Measurements from ENCODE around the gene TFAP2C.

The TFAP2C gene

DNA sequence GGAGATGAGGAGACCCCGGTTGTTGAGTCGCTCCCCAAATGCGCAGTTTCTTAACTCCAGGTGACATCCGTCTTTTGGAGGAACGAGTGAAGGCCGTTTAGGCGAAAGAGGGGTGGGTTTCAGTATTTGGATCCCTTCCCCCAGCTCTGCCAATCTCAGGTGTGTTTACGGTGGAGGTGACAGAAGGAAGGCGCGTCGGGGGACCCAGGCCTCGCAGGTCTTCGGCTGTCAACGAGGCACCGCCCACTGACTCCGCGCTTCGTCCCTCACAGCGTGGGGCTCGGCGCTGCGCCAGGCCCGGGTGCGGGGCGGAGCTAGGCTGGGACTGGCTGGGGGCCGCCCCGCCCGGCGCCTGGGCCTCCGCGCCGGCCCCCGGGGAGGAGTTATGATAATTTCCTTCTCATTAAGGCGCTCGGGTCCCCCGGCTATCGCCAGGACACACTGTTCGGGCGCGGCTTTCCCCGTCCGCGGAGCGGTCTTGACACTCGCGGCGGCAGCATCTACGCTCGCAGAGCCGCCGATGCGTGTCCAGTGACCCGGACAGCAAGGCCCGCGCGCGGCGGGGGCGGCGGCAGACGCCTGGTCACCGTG lies at the start of gene TFAP2C:
Gene TFAP2C (plus strand): TSS at position 434 of the 591 bp plus-strand sequence. CDS start 239 bp downstream, outside the sequence.
- DNase-seq, result no peak

DNA sequence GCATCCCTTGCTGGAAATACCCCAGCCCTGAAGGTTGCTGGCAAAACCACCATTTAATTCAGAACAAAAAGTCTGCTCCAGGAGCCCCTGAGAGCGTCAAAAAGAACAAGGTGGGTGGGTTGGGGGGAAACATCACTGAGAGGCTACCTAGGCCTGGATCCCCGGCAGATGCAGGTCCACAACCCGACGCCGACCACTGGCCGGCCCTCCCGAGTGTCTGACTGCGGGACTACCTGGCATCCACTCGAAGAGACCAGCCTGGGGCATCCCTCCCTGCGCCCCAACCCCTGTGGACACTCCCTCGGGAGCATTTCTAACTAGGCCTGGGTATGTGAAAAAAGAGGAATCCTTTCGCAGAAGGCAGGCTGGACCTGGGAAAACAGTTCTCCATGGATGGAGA lies 48.9 kb upstream of the TFAP2C start:
- DNase-seq, result no peak

DNA sequence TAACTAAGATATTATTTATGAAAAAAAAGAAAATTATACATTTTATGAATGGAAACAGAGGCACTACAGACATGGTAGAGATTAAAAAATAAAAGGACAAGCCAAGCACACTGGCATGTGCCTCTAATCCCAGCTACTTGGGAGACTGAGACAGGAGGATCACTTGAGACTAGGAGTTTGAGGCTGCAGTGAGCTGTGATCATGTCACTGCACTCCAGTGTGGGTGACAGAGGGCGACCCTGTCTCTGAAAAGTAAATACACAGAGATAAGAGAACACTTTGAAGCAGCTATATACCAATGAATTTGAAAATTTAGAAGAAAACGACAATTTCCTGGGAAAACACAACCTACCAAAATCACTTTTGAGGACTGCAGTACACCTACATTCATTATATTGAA lies 47.4 kb upstream of the TFAP2C start:
- DNase-seq, result no peak

DNA sequence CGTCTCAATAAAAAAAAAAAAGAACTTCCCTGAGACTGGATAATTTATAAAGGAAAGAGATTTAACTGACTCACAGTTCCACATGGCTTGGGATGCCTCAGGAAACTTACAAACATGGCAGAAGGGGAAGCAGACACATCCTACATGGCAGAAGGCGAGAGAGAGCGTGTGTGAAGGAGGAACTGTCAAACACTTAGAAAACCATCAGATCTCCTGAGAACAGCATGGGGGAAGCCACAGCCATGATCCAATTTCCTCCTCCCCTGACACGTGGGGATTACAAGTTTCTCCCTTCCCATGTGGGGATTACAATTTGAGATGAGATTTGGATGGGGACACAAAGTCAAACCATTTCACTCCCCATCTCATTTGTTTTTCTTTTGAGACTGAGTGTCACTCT lies 46.6 kb upstream of the TFAP2C start:
- DNase-seq, result no peak

DNA sequence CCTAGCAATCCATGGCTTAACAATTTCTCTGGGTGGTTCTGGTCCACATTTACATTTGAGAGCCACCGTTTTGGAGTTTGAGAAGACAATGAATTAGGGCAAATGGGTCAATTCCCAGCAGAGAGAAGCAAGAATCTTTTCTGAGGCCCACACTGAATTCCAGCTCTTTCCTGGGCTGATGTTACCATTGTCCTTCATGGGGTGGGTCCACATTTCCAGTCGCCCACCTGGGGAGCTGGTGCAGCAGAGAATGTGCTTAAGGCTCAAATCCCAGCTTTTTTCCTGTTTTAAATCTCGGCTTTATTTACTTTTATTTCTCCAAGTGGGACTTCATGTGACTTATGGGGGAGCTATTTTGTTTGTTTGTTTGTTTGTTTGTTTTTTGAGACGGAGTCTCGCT lies 44.2 kb upstream of the TFAP2C start:
- no peak for DNase-seq

DNA sequence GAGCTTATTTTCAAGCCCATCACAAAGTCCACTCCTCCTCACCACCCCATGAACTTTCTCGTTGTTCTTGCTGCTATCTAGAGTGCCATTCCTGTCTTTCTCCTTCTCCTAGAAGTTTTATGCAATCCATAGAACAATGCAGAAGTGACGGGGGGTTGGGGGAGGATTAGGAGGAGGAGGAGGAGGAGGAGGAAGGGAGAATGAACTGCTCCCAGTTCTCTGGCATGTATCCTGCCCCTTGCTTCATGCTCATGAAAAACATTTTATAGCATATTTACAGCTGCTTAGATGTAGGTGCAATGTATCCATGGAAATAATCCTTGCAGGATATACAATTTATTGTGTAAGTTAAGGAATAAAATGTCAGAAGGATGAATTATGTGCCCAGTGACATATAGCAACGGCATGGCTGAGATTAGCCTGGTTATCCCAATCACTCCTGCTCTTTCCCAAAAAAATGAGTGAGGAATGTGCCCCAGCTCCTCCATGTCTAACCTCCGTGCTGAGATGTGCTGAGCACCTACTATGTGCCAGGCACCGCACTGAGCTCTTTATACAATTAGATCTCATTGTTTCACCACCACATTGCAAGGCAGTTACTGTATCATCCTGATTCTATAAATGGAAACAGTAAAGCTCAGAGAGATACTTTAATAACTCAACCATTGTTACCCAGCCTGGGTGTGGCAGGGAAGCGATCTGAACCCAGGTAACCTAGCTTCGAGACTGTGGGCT lies 41.6 kb upstream of the TFAP2C start:
- no peak for DNase-seq

DNA sequence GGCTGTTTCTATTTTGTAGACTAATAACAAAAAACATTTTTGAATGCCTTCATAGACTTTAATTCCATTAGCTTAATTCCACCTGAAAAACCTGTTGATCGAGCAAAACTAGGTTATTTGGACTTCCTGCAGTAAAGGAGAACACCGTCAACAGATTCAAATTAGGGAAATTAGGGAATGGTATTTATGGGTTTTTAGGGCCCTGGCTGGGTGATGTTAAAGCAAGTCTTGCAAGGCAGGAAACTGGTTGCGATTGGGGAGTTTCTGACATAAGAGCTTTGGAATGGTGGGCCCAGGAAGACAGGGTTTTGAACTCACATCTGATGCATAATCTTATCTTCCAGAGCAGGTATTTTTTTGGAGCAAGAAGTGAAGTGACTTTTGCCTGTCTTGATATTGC lies 40.1 kb upstream of the TFAP2C start:
- DNase-seq, result no peak

DNA sequence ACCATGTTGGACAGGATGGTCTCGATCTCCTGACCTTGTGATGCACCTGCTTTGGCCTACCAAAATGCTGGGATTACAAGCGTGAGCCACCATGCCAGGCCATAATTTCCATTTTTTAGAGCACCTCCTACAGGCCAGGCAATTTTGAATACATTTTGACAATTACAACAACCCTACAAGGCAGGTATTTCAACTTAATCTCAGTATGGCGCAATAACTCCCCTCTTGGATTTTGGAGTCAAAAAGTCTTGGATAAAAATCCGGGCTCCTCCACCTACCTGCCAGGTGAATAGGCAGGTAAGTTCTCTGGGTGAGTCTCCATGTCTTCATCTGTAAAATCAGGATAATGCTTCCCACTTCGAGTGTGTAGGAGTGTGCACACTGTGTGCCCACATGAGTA lies 39.5 kb upstream of the TFAP2C start:
- DNase-seq, result no peak

DNA sequence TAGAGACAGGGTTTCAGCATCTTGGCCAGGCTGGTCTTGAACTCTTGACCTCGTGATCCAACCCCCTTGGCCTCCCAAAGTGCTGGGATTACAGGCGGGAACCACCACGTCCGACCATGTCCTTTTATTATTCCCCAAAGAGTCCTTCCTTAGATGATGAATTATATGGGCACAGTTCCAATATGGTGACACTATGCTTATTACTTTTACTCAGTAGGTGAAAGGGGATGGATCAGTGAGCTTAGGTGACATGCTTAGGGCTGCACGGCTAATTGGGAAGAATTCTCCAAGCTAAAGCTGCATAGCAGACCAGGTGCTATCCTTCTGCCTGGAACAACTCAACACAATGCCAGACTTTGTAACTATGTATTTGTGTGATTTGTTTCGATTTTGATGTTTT lies 38.2 kb upstream of the TFAP2C start:
- no peak for DNase-seq

DNA sequence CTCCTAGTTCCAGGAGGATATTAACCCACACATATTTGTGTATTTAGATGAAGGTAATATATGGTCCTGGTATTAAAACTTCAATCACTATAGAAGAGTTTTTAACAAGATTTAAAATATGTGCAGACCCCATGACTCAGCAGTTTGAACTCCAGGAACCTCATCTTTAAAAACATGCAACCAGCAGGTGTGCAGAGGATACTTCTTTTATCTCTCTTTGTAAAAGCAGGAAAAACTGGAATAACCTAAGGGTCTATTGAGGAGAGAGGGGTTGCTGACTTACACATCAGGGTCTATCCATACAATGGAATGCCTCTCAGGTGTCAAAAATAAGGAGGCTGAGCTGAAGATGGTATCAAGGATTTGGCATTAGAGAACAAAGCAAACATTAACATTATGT lies 36.9 kb upstream of the TFAP2C start:
- no peak for DNase-seq

DNA sequence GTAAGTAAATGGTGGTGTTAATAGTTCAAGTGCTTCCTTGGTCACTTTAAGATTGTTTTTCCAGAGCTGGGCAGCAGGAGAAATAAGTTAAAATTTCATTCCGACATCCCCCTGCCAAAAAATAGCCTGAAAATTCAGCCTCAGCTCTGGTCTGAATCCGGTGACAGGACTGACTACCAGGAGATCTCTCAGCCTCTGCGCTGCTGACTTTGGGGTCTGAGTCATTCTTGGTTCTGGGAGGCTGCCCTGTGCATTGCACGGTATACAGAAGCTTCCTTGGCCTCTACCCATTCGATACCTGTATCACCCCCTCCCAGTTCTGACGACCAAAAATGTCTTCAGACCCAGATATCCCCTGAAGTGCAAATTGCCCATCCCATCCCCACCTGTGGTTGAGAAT lies 36.3 kb upstream of the TFAP2C start:
- DNase-seq, result no peak

DNA sequence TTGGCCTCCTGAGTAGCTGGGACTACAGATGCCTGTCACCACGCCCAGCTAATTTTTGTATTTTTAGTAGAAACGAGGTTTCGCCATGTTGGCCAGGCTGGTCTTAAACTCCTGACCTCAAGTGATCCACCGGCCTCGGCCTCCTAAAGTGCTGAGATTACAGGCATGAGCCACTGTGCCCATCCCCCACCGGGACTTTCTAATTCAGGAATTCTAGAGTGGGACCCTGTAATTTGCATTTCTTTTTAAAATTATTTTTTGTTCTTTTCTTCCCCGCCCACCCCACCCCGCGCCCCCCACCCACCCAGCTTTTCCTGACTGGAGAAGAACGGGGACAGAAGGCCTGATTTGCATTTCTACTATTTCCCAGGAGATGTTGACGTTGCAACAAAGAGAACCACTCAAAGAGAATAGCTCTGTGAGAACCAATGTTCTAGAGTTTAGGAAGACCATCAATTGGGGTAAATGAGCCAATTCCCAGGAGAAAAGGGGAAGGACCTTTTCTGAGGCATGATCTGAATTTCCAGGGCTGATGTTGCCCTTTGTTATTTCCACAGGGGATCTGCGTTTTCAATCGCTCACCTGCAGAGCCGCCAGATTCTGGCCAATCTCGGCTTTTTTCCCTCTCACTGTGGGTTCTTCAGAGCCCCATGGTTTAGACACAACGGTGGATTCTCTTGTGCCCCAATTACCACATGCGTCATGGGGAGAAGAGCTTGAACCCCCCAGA lies 33.2 kb upstream of the TFAP2C start:
- DNase-seq, result no peak

DNA sequence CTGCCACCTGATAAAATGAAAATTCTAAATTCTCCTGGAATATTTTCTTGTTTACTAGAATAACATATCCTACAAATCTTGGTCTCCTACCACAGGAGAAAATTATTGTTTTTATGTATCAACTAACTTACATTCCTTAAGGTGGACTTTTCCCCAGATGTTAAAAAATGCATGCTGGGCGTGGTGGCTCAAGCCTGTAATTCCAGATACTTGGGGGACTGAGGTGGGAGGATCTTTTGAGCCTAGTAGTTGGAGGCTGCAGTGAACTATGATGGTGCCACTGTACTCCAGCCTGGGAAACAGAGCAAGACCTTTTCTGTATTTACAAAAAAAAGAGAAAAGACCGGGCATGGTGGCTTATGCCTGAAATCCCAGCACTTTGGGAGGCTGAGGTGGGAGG lies 27.9 kb upstream of the TFAP2C start:
- no peak for DNase-seq

DNA sequence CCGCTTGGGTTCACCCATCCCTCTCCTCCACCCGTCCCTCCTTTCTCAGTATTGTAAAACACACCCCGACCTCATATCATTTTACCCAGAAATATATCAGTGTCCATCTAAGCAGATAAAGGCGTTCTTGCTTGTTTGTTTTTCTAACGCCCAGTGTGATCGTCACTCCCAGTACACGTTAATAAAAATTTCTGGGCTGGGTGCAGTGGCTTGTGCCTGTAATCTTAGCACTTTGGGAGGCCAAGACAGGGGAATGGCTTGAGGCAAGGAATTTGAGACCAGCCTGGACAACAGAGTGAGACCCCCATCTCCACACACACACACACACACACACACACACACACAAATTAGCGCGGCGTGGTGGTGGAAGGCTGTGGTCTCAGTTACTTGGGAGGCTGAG lies 24.4 kb upstream of the TFAP2C start:
- no peak for DNase-seq

DNA sequence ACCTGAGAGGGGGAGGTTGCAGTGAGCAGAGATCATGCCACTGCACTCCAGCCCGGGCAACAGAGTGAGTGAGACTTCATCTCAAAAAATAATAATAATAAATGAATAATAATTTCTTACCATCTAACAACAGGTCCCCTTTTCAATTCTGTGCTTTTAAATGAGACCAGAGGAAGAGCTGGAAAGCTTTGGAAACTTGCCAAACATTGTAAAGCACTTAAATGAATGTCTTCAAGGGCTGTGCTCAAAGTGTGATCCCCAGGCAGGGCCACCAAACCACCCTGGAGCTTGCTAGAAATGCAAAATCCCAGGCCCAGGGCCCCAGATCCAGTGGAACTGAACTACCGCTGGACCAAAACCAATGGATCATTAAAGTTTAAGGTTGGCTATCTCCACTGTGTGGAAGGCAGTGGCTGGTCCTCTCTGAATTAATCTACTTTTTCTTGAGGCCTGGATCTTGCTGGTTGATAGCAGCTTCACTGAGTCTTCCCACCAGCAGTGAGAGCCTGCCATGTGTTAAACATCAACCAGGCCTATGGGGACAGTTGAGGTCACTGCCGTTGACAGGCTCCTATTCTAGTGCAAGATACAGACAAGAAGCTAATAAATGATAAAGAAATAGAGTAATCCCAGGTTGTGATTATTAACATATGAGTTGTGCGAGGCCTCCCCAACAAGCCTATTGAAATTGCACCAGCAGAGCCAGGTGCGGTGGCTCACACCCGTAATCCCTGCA lies 23.7 kb upstream of the TFAP2C start:
- DNase-seq, result no peak

DNA sequence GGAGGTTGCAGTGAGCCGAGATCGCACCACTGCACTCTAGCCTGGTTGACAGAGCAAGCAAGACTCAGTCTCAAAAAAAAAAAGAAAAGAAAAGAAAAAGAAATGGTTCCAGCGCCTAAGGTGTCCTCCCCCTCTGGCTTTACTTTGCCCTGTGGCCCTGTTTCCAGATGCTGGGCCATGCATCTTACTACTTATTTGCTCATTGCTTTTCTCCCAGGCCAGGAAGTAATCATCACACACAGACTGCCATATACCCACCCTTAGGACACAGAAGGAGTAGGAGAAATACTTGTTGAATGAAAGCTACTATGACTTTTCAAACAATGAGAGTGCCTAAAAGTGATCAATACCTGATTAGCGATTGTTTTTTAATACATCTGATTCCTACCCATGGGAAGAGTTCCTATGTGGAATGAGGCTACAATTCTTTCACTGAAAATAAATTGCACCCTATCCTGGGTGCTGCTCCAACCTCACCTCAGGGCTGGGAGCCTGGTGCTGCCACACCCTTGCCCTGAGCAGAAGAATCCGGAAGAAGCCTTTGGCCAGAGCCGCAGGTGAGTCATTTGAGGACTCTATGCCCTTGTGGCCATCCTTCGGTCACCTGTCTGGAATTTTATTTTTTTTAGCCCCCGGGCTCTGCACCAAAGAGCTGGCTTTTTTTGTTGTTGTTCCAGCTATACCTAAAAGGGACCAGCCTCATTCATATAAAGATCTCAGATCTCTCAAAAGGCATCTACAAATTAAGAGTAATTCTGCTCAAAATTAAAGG lies 22.7 kb upstream of the TFAP2C start:
- DNase-seq, result no peak

DNA sequence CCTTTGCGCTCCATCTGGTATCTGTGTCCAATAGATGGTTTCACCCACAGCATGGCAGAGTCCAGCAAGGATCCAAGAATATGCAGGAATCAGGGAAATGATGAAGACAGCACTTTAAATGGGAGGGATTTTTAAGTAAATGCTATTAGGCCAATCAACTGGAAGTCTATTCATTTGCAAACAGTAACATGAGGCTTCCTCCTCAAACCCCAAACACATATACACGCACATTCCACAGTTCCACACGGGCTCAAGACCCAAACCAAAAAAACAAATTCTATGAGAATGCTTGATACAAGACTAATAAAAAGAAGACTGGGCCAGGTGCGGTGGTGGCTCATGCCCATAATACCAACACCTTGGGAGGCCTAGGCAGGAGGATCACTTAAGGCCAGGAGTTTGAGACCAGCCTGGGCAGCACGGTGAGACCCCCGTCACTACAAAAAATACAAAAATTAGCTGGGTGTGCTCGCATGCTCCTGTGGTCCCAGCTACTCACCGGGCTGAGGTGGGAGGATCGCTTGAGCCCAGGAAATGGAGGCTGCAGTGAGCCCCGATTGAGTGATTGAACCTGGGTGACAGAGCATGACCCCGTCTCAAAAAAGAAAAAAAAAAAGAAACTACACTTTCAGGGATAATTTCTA lies 21.9 kb upstream of the TFAP2C start:
- DNase-seq, result no peak

DNA sequence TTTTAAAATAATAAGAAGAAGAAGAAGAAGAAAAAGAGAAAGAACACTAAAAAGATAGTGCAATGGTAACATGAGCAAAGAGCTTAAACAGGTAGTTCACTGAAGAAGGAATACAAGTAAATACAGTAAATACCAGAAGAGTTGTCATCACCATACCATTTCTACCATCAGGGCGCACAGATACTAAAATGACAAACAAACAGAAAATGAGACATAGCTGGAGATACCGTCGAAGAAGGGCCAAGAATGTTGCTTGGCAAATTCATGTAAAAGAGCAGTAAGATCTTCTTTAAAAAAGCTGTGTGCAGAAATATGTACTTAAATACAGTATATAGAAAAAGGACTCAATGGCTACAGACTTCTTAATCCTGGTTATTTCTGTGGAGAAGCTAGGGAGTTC lies 20.7 kb upstream of the TFAP2C start:
- DNase-seq, result no peak

DNA sequence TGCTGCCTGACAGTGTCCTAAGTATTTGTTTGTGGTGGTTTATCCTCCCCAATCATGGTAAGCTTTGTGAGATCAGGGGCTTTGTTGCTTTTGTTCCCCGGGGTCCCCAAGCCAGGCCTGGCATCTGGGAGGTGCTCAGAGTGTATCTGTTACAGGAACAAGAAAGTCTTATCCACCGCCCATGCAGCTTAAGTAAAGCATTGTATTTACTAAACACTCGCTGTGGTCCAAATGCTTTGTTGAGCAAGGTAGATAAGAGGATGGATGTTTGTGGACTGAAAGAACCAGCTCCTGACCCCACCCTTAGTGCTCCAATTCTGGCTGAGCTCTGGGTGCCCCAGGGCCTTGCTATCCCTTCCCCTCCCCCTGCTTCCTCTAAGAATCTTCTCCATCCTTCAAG lies 19.8 kb upstream of the TFAP2C start:
- no peak for DNase-seq

DNA sequence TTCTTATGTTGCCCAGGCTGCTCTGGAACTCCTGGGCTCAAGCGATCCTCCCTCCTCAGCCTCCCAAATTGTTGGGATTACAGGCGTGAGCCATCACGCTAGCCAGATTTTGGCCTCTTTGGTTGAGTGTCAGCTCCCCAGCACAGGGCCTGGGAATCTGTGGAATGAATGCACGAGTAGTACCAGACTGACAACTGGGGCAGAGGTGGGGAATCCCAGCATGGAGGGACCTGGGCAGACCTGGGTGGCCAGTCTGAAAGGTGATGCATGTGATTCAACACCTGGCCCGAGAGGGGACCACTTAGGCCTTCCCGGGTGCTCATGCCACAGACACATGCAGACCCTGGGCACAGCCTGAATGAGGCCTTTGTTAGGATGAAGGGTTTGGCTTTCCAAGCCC lies 19.0 kb upstream of the TFAP2C start:
- DNase-seq, result no peak

DNA sequence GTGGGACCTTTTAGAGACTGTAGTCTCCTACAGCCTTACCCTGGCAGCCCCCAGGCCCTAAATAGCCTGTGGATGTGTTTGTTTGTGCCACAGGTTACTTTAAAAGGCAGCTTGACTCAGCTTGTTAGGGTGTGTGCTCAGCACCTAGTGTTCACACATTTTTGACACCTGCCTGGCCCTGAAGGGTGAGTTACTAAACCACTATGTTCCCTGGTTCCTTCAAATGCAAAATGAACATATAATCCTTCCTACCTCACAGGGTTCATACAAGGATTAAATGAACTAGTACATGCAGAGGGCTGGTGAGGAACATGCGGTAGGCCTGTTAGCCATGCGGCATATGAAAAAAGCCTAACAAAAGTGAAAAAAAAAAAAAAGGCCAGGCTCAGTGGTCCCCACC lies 14.9 kb upstream of the TFAP2C start:
- no peak for DNase-seq

DNA sequence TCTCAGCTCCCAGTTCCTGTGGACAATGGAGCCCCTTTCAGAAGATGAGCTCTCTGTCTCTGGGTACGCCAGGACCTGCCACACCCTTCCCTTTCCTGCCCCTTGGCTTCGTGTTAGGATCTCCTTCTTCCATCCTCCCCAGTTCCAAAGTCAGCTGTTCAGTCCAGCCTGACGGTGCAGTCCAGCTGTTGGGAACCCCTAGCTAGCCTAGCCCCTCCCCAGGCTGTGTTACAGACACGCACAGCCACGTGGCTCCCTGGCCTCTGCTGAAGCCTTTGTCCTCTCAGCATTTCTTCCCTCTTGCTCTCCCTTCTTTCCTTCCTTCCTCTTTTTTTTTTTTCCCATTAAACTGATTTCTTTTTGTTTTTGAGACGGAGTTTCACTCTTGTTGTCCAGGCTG lies 12.4 kb upstream of the TFAP2C start:
- DNase-seq, result no peak

All from DMS53 (cell line).